Breast epithelium (tissue), 4 donors: ENCODE measurements around the gene PCIF1. TPM values are rescaled to one million over a fixed set of nuclear protein-coding genes. Genes with fewer than 3 reads are reported as not detected.

Experiments used
- DNase-seq, 2 donors: peaks; one replicate each; pipeline ENCODE4 v3.0.0-alpha.2; 2019; ENCODE audit warnings: low spot score in 2 of 2
- H3K27ac ChIP-seq, 2 donors: fragments of 200-600 bp; sonication (generic) in 1 of 2; one replicate each; pipeline ENCODE4 v1.5.1; 2016 to 2019; ENCODE audit warnings: mild to moderate bottlenecking in 1 of 2
- H3K27me3 ChIP-seq, 2 donors: fragments of 200-600 bp; sonication (generic) in 1 of 2; one replicate each; pipeline versions ENCODE4 v1.5.1 to v1.6.0; 2017 to 2019; ENCODE audit warnings: control low read depth in 1 of 2, mild to moderate bottlenecking in 1 of 2
- H3K36me3 ChIP-seq: fragments of 200-600 bp; one replicate; pipeline ENCODE4 v1.5.1; 2019
- H3K4me1 ChIP-seq, 2 donors: fragments of 200-600 bp; sonication (generic); one replicate each; pipeline ENCODE4 v1.5.1; 2016 to 2019; ENCODE audit warnings: control low read depth in 1 of 2
- H3K4me3 ChIP-seq, 3 donors: fragments of 200-600 bp; sonication (generic); 1 replicate in 2 of 3; 2 replicates in 1 of 3; pipeline ENCODE4 v1.5.1; 2016 to 2019; ENCODE audit warnings: mild to moderate bottlenecking in 3 of 3, moderate library complexity in 2 of 3
- H3K9me3 ChIP-seq, 2 donors: fragments of 200-600 bp; sonication (generic) in 1 of 2; one replicate each; pipeline ENCODE4 v1.5.1; 2016 to 2019; ENCODE audit warnings: control low read depth in 1 of 2
- POLR2A ChIP-seq: fragments of 450-650 bp; IDR thresholded peaks from one replicate; pipeline ENCODE4 v1.6.1; 2016; ENCODE audit warnings: antibody characterized with exemption, mild to moderate bottlenecking, moderate library complexity
- POLR2AphosphoS5 ChIP-seq, 3 donors: sonication (generic); formaldehyde crosslinking; IDR thresholded peaks; one replicate each; pipeline ENCODE4 v1.6.1; 2017; ENCODE audit warnings: antibody characterized with exemption in 3 of 3
- intact Hi-C: fragments of 100-400 bp; cut with DNase I; formaldehyde crosslinking; loops from one replicate; pipeline ENCODE4 v1.15.1; 2023; ENCODE audit warnings: low total_unique reads
- total RNA-seq, 3 donors: library from RNA; depleted of rRNA; stranded (reverse); fragments of >200 nt; gene quantifications; one replicate each; pipeline ENCODE4 v1.1.0, GENCODE V29; 2016
- TF ChIP-seq, protein P1 (sequence below), 3 donors: fragments of 450-650 bp; IDR thresholded peaks; one replicate each; pipeline ENCODE4 v1.5.1; 2016 to 2017; ENCODE audit warnings: antibody characterized with exemption in 3 of 3, mild to moderate bottlenecking in 3 of 3, moderate library complexity in 3 of 3

Gene PCIF1
- total RNA-seq, 3 donors from 2014 or later, result 28.2 to 40.2 (median 30.8) TPM

DNA sequence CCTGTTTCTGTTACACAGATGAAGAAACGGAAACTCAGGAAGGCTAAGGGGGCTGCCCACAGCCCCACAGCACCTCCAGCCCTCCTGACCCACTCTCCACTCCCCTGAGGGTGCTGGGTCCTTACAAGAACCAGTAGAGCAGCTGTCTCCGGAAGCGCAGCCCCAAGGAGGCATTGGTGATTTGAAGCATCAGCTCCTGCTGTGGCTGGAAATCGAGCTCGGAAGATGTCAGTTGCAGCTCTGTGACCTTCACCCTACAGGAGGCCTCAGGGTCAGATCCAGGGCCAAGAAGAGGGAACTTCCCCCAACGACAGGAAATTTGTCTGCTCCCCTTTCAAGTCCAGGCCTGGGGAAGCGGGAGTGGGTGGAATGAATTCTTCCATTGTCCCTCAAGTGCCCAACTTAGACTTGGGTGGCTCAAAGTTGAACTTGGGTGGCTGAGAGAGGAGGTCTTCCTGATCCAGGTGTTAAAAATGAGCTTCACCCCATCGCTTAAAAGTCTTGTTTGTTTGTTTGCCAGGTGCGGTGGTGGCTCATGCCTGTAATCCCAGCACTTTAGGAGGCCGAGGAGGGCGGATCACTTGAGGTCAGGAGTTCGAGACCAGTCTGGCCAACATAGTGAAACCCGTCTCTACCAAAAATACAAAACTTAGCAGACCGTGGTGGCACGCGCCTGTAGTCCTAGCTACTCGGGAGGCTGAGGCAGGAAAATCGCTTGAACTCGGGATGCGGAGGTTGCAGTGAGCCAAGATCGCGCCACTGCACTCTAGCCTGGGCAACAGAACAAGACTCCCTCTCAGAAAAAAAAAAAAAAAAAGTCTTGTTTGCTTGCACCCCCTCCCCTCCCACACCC, 24.4 kb upstream of the PCIF1 start:
- TF ChIP-seq POLR2AphosphoS5 (IDR thresholded peaks at IDR 0.05) (no peak), POLR2A (no peak)
- TF ChIP-seq, protein P1, sequence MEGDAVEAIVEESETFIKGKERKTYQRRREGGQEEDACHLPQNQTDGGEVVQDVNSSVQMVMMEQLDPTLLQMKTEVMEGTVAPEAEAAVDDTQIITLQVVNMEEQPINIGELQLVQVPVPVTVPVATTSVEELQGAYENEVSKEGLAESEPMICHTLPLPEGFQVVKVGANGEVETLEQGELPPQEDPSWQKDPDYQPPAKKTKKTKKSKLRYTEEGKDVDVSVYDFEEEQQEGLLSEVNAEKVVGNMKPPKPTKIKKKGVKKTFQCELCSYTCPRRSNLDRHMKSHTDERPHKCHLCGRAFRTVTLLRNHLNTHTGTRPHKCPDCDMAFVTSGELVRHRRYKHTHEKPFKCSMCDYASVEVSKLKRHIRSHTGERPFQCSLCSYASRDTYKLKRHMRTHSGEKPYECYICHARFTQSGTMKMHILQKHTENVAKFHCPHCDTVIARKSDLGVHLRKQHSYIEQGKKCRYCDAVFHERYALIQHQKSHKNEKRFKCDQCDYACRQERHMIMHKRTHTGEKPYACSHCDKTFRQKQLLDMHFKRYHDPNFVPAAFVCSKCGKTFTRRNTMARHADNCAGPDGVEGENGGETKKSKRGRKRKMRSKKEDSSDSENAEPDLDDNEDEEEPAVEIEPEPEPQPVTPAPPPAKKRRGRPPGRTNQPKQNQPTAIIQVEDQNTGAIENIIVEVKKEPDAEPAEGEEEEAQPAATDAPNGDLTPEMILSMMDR (IDR thresholded peaks at IDR 0.05), result no peak
- peak overlapping the region; percentile 58 to 77 (median 61) for H3K4me3 ChIP-seq
- H3K27ac ChIP-seq, result peak overlapping the region; percentile 48 to 50
- intact Hi-C loops, result loop anchor here (1.0 kb wide), 1 partner anchor 18 kb away; no protein-coding TSS in a partner anchor
- H3K4me1 ChIP-seq, result no peaks in the 10 kb centered on the region
- H3K9me3 ChIP-seq, result no peaks in the 10 kb centered on the region
- H3K36me3 ChIP-seq, result no peaks in the 10 kb centered on the region
- H3K27me3 ChIP-seq, result no peaks in the 10 kb centered on the region
- DNase-seq, result no peak

DNA sequence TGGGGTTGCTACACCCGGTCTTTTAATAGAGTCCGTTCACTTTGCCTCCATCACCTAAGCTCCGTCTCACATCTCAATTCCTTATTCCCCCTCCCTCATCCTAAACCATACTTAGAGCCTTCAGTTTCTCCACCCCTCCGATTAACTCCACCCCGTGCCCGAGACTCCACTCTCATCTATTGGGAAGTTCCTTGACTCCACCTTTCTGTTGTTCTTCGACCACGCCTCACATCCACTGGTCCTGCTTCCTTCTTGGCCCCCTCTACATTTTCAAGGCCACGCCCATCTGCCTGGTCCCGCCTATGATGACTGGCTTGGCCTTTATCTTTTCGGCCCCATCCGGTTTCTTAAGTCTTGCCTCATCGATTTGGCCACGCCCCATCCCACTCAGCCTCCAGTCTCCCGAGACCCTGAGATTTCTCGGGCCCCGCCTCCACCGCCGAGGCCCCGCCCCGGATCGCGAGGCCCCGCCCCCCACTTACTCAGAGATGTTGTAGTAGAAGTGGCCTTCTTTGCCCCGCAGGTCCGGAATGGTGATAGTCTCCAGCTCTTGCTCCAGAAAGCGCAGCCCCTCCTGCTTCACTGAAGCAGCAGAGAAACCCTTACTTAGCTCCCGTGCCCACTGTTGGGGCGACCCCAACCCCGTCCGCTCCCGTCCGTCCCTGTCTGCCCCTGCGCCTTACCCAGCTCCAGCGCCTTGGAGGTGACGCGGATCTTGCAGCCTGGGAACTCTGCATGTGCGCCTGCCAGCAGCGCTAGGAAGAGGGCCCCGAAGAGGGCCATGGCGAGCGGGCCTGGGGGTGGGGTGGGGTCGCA, 23.6 kb upstream of the PCIF1 start:
- no peaks in the 10 kb centered on the region for H3K27me3 ChIP-seq
- H3K4me1 ChIP-seq, result no peaks in the 10 kb centered on the region
- H3K9me3 ChIP-seq, result no peaks in the 10 kb centered on the region
- DNase-seq, result peak; percentile 92 to 98
- TF ChIP-seq, protein P1 (IDR thresholded peaks at IDR 0.05), result no peak
- TF ChIP-seq POLR2A (no peak), POLR2AphosphoS5 (IDR thresholded peaks at IDR 0.05) (peak in 2 of 3 donors; percentile 40 to 72)
- no peaks in the 10 kb centered on the region for H3K36me3 ChIP-seq
- intact Hi-C loops, result no loop called here
- H3K4me3 ChIP-seq, result peak overlapping the region; percentile 58 to 77 (median 61)
- peak overlapping the region; percentile 75 to 92 for H3K27ac ChIP-seq

DNA sequence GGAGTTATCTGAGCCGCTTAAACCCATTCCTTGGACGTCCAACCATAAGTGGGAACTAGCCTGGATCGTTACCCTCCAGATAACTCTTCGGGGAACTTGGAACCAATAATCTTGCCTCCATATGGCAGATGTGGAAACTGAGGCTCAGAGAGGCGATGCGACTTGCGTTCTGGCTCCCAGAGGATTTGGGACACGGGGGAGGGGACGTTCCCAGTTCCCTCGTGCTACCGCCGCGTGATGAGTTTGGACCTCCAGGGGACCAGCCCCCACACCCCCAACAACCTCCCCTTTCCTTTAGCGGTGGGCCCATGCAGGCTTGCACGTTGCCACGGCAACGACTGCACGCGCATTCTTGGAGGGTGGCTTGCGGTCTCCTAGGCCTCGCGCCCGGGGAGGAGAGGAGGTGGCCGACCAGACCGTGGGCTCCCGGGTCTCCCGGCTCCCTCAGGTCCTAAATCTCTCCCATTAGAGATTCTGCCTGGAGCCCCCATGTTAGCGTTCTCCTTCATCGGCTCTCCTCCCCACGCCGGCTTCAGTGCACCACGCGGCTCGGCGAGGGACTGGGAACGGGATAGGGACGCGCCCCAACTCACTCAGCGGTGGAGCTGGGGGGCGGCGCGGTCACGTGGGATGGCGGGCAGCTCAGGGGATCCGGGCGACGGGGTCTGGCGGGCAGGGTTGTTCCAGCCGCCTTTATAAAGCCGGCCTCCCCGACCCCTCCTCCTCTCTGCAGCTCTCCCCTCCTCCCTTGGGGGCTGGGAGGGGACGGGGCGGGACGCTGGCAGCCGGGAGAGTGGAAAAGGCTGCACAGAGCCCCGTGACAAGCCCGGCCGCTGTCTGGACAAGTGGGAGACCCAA, 22.8 kb upstream of the PCIF1 start, which contains the start of gene PLTP:
Gene PLTP, minus strand, starts transcription at position 670 of the 858 bp plus-strand sequence. CDS start 703 bp downstream, outside the sequence.
- peak within 1 kb of the TSS; percentile 75 to 92 for H3K27ac ChIP-seq
- H3K36me3 ChIP-seq, result no peaks in the 10 kb centered on the region
- H3K4me1 ChIP-seq, result no peaks in the 10 kb centered on the region
- DNase-seq, result peak in 1 of 2 donors; percentile 42
- TF ChIP-seq POLR2AphosphoS5 (IDR thresholded peaks at IDR 0.05) (peak in 1 of 3 donors; percentile 57), POLR2A (peak; percentile 22)
- TF ChIP-seq, protein P1 (IDR thresholded peaks at IDR 0.05), result no peak
- H3K4me3 ChIP-seq, result peak within 1 kb of the TSS; percentile 58 to 77 (median 61)
- H3K27me3 ChIP-seq, result no peaks in the 10 kb centered on the region
- intact Hi-C loops, result no loop called here
- no peaks in the 10 kb centered on the region for H3K9me3 ChIP-seq

DNA sequence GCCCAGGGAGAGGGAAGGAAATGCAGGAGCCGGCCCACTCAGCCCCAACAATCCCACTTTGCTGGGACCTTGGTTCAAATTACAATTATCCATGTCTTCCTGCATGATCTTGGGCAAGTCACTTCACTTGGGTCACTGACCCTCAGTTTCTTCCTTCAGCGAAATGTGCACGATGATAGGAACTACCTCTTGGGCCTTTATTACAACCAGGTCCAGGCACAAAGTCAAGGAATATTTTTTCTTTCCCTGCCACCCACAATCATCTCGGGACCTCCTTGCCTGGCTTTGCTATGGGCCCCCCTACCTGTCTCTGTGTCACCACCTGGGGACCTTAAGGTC, 22.2 kb upstream of the PCIF1 start:
- Histone ChIP-seq H3K27me3 (no peaks in the 10 kb centered on the region), H3K27ac (peak overlapping the region; percentile 75 to 92), H3K4me1 (no peaks in the 10 kb centered on the region), H3K36me3 (no peaks in the 10 kb centered on the region), H3K4me3 (peak overlapping the region; percentile 58 to 77 (median 61)), H3K9me3 (no peaks in the 10 kb centered on the region)
- TF ChIP-seq, protein P1 (IDR thresholded peaks at IDR 0.05), result no peak
- TF ChIP-seq POLR2A (no peak), POLR2AphosphoS5 (IDR thresholded peaks at IDR 0.05) (no peak)
- no peak for DNase-seq
- intact Hi-C loops, result no loop called here
